Tibial nerve (tissue), 4 donors: ENCODE results near the gene PIK3R3.

Source experiments
- CTCF ChIP-seq, 5 experiments: fragments of 200-600 bp in 3 of 5; fragments of 450-650 bp in 2 of 5; sonication (generic) in 3 of 5; IDR thresholded peaks; one replicate each; pipeline ENCODE4 v1.5.1; 2016 to 2019; ENCODE audit warnings: antibody characterized with exemption in 5 of 5, mild to moderate bottlenecking in 3 of 5, moderate library complexity in 2 of 5
- EP300 ChIP-seq, 2 donors: sonication (generic); formaldehyde crosslinking; IDR thresholded peaks; one replicate each; pipeline ENCODE4 v1.6.1; 2017; ENCODE audit warnings: antibody characterized with exemption in 2 of 2, mild to moderate bottlenecking in 1 of 2
- POLR2A ChIP-seq, 2 donors: fragments of 450-650 bp; IDR thresholded peaks; one replicate each; pipeline ENCODE4 v1.6.1; 2017; ENCODE audit warnings: antibody characterized with exemption in 2 of 2, mild to moderate bottlenecking in 2 of 2, moderate library complexity in 2 of 2

- TF ChIP-seq CTCF (IDR thresholded peaks at IDR 0.05), result no peak
- no peak for TF ChIP-seq POLR2A (IDR thresholded peaks at IDR 0.05)
- TF ChIP-seq EP300 (IDR thresholded peaks at IDR 0.05), result peak; percentile 71 to 81
Measured at GRCh38 chr1:46150085-46150484, 17.7 kb upstream of the PIK3R3 start.
